HL-60 (cell line): Measurements from ENCODE around the gene PNPLA2.

Experiments
- POLR2AphosphoS5 ChIP-seq: IDR thresholded peaks from 2 replicates; pipeline ENCODE4 v1.6.1; 2012; ENCODE audit warnings: low read depth
- TF ChIP-seq, protein P1 (sequence below): IDR thresholded peaks from one replicate; pipeline ENCODE4 v1.5.1; 2011; ENCODE audit warnings: low read length, control low read depth, inconsistent platforms; ENCODE audit not compliant: insufficient read depth

DNA sequence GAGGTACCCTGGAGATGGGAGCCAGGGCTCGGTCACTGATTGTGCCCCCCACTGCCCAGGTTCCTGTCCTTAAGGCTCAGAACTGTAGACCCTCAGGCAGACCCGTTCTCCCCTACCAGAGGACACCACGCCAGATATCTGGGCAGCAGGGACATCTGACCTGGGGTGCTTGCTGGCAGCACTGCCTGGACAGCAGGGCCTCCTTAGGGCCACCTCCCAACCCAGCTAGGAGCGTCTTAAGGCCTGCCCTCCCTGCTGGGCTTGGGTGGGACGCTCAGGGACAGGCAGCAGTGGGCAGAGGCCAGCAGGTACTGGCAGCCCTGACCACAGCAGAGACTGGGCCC lies 20.5 kb downstream of the PNPLA2 start:
- TF ChIP-seq, protein P1, sequence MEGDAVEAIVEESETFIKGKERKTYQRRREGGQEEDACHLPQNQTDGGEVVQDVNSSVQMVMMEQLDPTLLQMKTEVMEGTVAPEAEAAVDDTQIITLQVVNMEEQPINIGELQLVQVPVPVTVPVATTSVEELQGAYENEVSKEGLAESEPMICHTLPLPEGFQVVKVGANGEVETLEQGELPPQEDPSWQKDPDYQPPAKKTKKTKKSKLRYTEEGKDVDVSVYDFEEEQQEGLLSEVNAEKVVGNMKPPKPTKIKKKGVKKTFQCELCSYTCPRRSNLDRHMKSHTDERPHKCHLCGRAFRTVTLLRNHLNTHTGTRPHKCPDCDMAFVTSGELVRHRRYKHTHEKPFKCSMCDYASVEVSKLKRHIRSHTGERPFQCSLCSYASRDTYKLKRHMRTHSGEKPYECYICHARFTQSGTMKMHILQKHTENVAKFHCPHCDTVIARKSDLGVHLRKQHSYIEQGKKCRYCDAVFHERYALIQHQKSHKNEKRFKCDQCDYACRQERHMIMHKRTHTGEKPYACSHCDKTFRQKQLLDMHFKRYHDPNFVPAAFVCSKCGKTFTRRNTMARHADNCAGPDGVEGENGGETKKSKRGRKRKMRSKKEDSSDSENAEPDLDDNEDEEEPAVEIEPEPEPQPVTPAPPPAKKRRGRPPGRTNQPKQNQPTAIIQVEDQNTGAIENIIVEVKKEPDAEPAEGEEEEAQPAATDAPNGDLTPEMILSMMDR: no peak
- TF ChIP-seq POLR2AphosphoS5: no peak
